Neural progenitor cell (in vitro differentiated cells): ENCODE data around the gene IDUA.

Experiments
- CTCF ChIP-seq: fragments of 200-600 bp; sonication (generic); IDR thresholded peaks from 2 replicates; pipeline ENCODE4 v1.5.1; 2017; ENCODE audit warnings: antibody characterized with exemption, mild to moderate bottlenecking
- EZH2 ChIP-seq: fragments of 200-600 bp; sonication (generic); IDR thresholded peaks from 2 replicates; pipeline ENCODE4 v1.6.1; 2017; ENCODE audit warnings: antibody characterized with exemption, mild to moderate bottlenecking, moderate library complexity
- EZH2phosphoT487 ChIP-seq: fragments of 200-600 bp; sonication (generic); IDR thresholded peaks from 2 replicates; pipeline ENCODE4 v1.6.1; 2017; ENCODE audit warnings: antibody characterized with exemption

- no peak for TF ChIP-seq CTCF
- no peak for TF ChIP-seq EZH2
- no peak for TF ChIP-seq EZH2phosphoT487
Observed at GRCh38 chr4:1038948-1039492, 52.2 kb downstream of the IDUA start.
